ENCODE results near the gene SNORC.

DNA sequence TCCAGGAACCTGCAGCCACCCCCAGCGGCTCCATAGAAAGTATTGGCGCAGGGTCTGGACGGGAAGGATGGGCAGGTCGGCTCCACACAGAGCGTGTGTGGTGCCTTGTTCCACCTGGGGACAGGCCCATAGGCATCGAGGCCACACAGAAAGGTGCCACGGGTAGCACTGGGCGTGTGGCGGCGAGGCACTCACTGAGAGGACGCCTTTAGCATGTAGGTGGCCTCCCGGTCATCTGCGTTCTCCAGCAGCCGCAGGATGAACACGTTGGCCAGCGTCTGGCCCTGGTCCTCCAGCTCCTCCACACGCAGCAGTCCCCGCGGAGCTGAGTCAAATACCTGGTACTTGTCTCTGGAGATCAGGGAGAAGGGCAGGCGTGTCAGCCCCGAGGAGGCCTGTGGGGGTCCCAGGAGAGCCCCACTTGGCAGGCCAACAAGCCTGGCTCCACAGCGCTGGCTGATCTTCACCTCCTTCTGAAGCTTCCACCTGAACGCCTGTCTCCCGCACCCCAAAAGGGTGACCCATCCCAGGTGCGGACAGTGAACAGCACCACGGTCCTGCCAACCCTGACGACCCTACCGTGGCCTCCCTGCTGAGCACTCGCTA lies 13.2 kb downstream of the SNORC start:
- TF ChIP-seq, protein P1, sequence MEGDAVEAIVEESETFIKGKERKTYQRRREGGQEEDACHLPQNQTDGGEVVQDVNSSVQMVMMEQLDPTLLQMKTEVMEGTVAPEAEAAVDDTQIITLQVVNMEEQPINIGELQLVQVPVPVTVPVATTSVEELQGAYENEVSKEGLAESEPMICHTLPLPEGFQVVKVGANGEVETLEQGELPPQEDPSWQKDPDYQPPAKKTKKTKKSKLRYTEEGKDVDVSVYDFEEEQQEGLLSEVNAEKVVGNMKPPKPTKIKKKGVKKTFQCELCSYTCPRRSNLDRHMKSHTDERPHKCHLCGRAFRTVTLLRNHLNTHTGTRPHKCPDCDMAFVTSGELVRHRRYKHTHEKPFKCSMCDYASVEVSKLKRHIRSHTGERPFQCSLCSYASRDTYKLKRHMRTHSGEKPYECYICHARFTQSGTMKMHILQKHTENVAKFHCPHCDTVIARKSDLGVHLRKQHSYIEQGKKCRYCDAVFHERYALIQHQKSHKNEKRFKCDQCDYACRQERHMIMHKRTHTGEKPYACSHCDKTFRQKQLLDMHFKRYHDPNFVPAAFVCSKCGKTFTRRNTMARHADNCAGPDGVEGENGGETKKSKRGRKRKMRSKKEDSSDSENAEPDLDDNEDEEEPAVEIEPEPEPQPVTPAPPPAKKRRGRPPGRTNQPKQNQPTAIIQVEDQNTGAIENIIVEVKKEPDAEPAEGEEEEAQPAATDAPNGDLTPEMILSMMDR (IDR thresholded peaks at IDR 0.05; ENCODE audit: poor library complexity) = no peak
- no peak for TF ChIP-seq EZH2 (IDR thresholded peaks at IDR 0.05; ENCODE audit: borderline replicate concordance)
